ENCODE data around the gene CEACAM19. TPM values are rescaled to one million over a fixed set of nuclear protein-coding genes. Genes with fewer than 3 reads are reported as not detected.

The CEACAM19 gene
- total and polyA plus RNA-seq, 9 of the 15 experiments (the other 6 are each of a cell fraction or from before 2014, with no cell fraction given): 0.15 to 0.30 (median 0.23) TPM; not detected in 5

DNA sequence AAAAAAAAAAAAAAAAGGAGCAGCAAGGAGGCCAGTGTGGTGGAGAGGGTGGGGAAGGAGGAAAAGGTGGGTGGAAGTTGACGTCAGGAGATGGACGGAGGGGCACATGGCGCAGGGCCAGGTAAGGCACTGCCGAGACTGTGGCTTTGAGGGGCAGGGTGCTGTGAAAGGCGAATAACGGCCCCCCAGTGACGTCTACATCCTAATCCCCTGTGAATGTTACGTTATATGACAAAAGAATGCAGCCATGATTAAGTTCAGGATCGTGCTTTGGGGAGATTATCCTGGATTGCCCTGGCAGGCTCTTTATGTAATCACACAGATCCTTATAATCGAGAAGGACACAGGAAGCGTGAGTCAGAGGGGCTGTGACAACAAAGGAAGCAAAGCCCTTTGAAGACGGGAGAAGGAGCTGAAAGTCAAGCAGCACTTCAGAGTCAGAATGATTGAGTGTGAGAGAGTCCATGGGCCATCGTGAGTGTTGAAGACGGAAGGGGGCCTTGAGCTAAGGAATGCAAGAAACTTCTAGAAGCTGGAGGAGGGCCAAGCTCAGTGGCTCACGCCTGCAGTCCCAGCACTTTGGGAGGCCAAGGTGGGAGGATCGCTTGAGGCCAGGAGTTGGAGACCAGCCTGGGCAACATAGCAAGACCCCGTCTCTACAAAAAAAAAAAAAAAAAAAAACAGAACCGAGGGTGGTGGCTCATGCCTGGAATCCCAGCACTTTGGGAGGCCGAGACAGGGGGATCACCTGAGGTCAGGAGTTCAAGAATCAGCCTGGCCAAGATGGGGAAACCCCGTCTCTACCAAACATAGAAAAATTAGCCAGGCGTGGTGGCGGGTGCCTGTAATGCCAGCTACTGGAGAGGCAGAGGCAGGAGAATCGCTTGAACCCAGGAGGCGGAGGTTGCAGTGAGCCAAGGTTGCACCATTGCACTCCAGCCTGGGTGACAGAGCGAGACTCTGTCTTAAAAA is 13.9 kb downstream of the CEACAM19 start (continued):
- TF ChIP-seq ARID2 (IDR thresholded peaks at IDR 0.05) (no peak), EP300 (IDR thresholded peaks at IDR 0.05; ENCODE audit: low read length) (peak; percentile 11; the same call in 1 of the 2 replicates), JUND (IDR thresholded peaks at IDR 0.05; ENCODE audit: borderline replicate concordance, low read depth, low read length) (peak; percentile 83), JUND (tag; IDR thresholded peaks at IDR 0.05; ENCODE audit: borderline replicate concordance, low read depth, low read length) (peak; percentile 51; the same call in 1 of the 3 replicates), ZNF165 (CRISPR knock-in tag; IDR thresholded peaks at IDR 0.05; ENCODE audit: borderline replicate concordance) (no peak), SMARCB1 (IDR thresholded peaks at IDR 0.05; ENCODE audit: insufficient read length, low read depth) (no peak), ZFPM2 (CRISPR knock-in tag; IDR thresholded peaks at IDR 0.05) (no peak), ZNF384 (IDR thresholded peaks at IDR 0.05; ENCODE audit: low read depth, low read length) (peak; percentile 45; the same call in 1 of the 2 replicates), DPF2 (IDR thresholded peaks at IDR 0.05) (peak; percentile 70), ZBTB11 (CRISPR knock-in tag; IDR thresholded peaks at IDR 0.05) (0 out of 6 replicates have a peak, but pooled peaks of 1 of the 3 experiments have one; percentile 14), HOXB6 (CRISPR knock-in tag; IDR thresholded peaks at IDR 0.05; ENCODE audit: borderline replicate concordance) (no peak), FOSL1 (tag; conservative IDR thresholded peaks at IDR 0.05) (peak; percentile 85), ZNF778 (CRISPR knock-in tag; IDR thresholded peaks at IDR 0.05) (no peak), CREB5 (CRISPR knock-in tag; IDR thresholded peaks at IDR 0.05) (no peak)
- TF ChIP-seq, protein P1, sequence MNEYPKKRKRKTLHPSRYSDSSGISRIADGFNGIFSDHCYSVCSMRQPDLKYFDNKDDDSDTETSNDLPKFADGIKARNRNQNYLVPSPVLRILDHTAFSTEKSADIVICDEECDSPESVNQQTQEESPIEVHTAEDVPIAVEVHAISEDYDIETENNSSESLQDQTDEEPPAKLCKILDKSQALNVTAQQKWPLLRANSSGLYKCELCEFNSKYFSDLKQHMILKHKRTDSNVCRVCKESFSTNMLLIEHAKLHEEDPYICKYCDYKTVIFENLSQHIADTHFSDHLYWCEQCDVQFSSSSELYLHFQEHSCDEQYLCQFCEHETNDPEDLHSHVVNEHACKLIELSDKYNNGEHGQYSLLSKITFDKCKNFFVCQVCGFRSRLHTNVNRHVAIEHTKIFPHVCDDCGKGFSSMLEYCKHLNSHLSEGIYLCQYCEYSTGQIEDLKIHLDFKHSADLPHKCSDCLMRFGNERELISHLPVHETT (CRISPR knock-in tag; conservative IDR thresholded peaks at IDR 0.05 in 1 of 2, IDR thresholded peaks at IDR 0.05 in 1 of 2): no peak
- TF ChIP-seq, protein P2, sequence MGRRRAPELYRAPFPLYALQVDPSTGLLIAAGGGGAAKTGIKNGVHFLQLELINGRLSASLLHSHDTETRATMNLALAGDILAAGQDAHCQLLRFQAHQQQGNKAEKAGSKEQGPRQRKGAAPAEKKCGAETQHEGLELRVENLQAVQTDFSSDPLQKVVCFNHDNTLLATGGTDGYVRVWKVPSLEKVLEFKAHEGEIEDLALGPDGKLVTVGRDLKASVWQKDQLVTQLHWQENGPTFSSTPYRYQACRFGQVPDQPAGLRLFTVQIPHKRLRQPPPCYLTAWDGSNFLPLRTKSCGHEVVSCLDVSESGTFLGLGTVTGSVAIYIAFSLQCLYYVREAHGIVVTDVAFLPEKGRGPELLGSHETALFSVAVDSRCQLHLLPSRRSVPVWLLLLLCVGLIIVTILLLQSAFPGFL (CRISPR knock-in tag; IDR thresholded peaks at IDR 0.05): no peak
- TF ChIP-seq, protein P3, sequence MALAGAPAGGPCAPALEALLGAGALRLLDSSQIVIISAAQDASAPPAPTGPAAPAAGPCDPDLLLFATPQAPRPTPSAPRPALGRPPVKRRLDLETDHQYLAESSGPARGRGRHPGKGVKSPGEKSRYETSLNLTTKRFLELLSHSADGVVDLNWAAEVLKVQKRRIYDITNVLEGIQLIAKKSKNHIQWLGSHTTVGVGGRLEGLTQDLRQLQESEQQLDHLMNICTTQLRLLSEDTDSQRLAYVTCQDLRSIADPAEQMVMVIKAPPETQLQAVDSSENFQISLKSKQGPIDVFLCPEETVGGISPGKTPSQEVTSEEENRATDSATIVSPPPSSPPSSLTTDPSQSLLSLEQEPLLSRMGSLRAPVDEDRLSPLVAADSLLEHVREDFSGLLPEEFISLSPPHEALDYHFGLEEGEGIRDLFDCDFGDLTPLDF (CRISPR knock-in tag; IDR thresholded peaks at IDR 0.05): no peak
